Sigmoid colon (tissue), 4 donors: ENCODE measurements around the gene SLC9A5.
A peak's percentile ranks its signal among the peaks of the same experiment; 100 is the strongest.

Experiments
- POLR2A ChIP-seq, 2 donors: fragments of 450-650 bp; IDR thresholded peaks; one replicate each; pipeline ENCODE4 v1.6.1; 2016; ENCODE audit warnings: antibody characterized with exemption in 2 of 2, mild to moderate bottlenecking in 2 of 2, moderate library complexity in 2 of 2
- POLR2AphosphoS5 ChIP-seq, 4 donors: sonication (generic); formaldehyde crosslinking; IDR thresholded peaks; one replicate each; pipeline ENCODE4 v1.6.1; 2017; ENCODE audit warnings: antibody characterized with exemption in 4 of 4
- TF ChIP-seq, protein P1 (sequence below), 4 experiments: fragments of 450-650 bp in 3 of 4; fragments of 200-600 bp in 1 of 4; IDR thresholded peaks; one replicate each; pipeline ENCODE4 v1.5.1; 2016 to 2019; ENCODE audit warnings: antibody characterized with exemption in 4 of 4, mild to moderate bottlenecking in 3 of 4, moderate library complexity in 2 of 4

DNA sequence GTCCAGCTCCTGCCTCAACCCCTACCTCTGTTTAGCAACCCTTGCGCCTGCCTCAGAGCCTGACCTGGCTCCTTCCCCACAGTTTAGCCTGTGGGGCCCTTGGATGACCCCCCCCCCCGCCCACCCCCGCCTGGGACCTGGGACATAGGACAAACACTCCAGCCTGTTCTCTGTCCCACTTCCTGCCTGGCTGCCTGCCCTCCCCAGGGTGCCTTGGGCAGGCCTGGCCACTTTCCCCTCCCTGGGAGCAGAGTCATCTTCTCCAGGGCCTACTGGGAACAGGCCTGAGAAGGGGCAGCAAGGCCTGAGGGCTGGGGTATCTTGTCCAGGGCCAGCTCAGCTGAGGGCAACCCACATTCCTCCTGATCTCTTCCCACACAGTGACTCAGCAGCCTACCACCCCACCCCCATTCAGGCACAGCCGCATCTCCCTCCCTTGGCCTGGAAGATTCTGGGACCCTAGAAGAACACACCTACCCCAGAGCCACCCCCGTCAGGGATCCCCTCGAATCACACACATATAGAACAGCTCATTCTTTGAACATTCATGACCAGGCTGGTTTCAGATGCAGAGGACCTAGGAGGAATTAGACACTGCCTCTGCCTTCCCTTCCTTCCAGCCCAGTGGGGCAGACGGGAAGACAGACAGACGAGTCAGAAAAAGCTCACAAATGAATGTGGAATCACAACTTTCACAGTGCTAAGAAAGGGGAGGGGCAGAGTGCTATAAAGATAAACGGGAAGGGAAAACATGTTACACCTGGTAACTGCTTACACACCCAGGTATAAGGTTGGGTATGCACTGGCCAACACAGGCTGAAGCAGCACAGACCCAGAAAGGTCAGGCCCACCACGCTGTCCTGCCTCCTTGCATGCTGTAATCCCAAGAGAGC is 7.5 kb upstream of the SLC9A5 start:
- TF ChIP-seq POLR2A (IDR thresholded peaks at IDR 0.05) (peak in 1 of 2 donors; percentile 25), POLR2AphosphoS5 (IDR thresholded peaks at IDR 0.05) (peak in 1 of 4 donors; percentile 10)
- TF ChIP-seq, protein P1, sequence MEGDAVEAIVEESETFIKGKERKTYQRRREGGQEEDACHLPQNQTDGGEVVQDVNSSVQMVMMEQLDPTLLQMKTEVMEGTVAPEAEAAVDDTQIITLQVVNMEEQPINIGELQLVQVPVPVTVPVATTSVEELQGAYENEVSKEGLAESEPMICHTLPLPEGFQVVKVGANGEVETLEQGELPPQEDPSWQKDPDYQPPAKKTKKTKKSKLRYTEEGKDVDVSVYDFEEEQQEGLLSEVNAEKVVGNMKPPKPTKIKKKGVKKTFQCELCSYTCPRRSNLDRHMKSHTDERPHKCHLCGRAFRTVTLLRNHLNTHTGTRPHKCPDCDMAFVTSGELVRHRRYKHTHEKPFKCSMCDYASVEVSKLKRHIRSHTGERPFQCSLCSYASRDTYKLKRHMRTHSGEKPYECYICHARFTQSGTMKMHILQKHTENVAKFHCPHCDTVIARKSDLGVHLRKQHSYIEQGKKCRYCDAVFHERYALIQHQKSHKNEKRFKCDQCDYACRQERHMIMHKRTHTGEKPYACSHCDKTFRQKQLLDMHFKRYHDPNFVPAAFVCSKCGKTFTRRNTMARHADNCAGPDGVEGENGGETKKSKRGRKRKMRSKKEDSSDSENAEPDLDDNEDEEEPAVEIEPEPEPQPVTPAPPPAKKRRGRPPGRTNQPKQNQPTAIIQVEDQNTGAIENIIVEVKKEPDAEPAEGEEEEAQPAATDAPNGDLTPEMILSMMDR (IDR thresholded peaks at IDR 0.05) = no peak
